Choroid plexus epithelial cell (primary cell): ENCODE results near the gene HIPK2.

ENCODE experiments used
- DNase-seq: peaks from one replicate; pipeline ENCODE4 v3.0.0-alpha.2; 2010; ENCODE audit warnings: low read depth
- H3K4me3 ChIP-seq: 2 replicates; pipeline ENCODE4 v1.5.1; 2011; ENCODE audit warnings: low read depth, mild to moderate bottlenecking, control low read depth, low read length, moderate library complexity
- CTCF ChIP-seq: conservative IDR thresholded peaks from 2 replicates; pipeline ENCODE4 v1.5.1; 2011; ENCODE audit warnings: low read depth, mild to moderate bottlenecking, control low read depth, inconsistent platforms, low read length, moderate library complexity

The HIPK2 gene

DNA sequence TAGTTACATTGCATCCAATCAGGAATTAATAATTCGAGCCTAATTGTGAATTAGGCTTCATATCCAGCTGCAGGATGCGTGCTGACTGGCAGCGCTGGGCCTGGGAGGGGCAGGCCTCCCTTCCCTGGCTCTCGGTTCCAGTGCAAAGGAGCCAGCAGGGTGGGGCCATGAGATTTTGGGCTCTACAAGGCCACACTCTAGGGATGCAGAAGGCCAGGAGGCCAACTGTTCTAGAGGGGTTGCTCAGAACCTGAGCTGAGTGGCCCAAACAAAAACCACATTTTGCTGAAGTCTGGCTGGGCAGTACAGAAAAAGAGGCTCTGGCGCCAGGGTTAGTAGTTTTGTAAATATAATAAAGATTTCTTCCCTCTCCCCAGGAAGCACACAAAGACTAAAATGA is 182.0 kb downstream of the HIPK2 start:
- no peak for TF ChIP-seq CTCF
- DNase-seq = no peak
- H3K4me3 ChIP-seq = no peak overlapping the region

- H3K4me3 ChIP-seq = no peak overlapping the region
- TF ChIP-seq CTCF = no peak
- DNase-seq = no peak
Observed at GRCh38 chr7:139594911-139595476, 182.8 kb downstream of the HIPK2 start.

GRCh38 chr7:139594090-139594489 is 183.7 kb downstream of the HIPK2 start:
- no peak for DNase-seq
- TF ChIP-seq CTCF = no peak
- no peak overlapping the region for H3K4me3 ChIP-seq

DNA sequence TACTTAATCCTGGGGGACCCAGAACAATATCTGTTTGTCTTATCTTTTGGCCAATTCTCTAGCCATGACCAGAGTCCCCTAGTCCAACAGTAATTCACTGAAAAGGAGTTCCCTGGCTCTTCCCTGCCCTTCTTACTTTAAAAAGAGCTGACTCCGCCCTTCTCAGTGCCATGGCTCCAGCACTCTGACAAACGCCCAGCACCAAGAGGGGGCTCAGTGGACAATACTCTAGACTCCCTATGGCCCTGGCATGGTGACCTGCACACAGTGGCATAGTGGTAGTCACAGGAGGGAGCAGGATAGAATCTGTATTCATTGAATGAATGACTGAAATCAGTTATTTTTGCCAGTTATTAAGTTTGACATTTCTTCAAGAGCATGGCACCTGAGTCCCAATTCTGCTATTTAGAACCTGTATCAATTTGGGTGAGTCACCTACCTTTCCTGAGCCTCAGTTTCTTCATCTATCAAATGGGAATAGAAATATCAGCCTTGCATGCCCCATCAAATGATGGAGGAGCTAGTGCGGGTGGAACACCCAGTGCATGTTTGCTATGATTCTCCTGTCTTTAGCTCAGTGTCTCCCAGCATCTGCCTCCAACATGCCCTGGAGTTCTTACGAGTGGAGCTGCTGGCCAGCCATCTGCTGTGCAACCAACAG is 184.9 kb downstream of the HIPK2 start:
- no peak overlapping the region for H3K4me3 ChIP-seq
- DNase-seq = no peak
- no peak for TF ChIP-seq CTCF

DNA sequence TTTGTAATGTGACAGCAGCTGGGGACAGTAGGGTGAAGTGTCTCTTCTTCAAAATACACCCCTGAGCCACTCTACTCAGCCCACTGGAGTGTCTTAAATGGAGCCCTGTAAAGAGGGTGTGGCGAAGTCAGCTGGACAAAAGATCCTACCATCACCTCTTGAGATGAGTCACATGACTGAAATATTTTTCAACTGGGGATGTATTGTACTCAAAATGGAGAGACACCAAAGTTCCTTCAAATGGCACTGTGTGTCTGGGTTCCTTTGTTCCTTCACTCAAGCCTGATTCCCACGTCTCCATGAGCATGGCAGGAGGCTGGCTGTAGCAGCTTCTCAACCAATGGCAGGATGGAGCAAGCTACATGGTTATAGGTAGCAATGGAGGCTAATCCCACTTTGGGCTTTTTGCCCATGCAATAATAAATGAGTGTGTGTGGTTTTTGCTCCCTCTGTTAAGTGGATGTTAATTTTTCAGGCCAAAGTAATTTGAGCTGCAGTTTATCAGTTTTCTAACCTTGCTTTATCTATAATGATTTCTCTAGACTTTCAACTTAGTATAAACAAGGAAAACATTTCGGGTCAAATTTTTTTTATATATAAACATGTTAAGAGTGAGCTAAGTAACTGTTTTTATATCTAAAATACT is 186.1 kb downstream of the HIPK2 start:
- DNase-seq = no peak
- H3K4me3 ChIP-seq = no peak overlapping the region
- no peak for TF ChIP-seq CTCF

GRCh38 chr7:139589474-139589873 is 188.3 kb downstream of the HIPK2 start:
- no peak overlapping the region for H3K4me3 ChIP-seq
- no peak for DNase-seq
- no peak for TF ChIP-seq CTCF
